MM.1S (cell line): ENCODE measurements around the gene ZIC4.

Experiments used
- CTCF ChIP-seq: fragments of 300-600 bp; sonication (generic); IDR thresholded peaks from 2 replicates; pipeline ENCODE4 v1.5.1; 2016; ENCODE audit warnings: antibody characterized with exemption, low read length, mixed read lengths
- EZH2 ChIP-seq: fragments of 300-600 bp; sonication (generic); optimal IDR thresholded peaks from 2 replicates; pipeline ENCODE3; 2017; ENCODE audit warnings: low read depth, mild to moderate bottlenecking, antibody characterized with exemption, low read length, mixed read lengths
- EZH2phosphoT487 ChIP-seq: fragments of 300-600 bp; sonication (generic); IDR thresholded peaks from 2 replicates; pipeline ENCODE4 v1.6.1; 2018; ENCODE audit warnings: antibody characterized with exemption, low read length

- TF ChIP-seq CTCF (no peak), EZH2 (no peak), EZH2phosphoT487 (no peak)
Measured at GRCh38 chr3:147411238-147411814, 5.0 kb upstream of the ZIC4 start.
